Naive thymus-derived CD8-positive, alpha-beta T cell (primary cell): ENCODE measurements around the gene TRIM33. TPM values are rescaled to one million over a fixed set of nuclear protein-coding genes. Genes with fewer than 3 reads are reported as not detected.
"Not testable (repeated sequence)": the region's sequence is repeated elsewhere in the genome, so short reads cannot be mapped to it uniquely, and the experiment has no call there.

Source experiments
- ATAC-seq, 2 donors: fragments of 150-1000 bp; cut with Tn5 transposase in 1 of 2; sonication (Bioruptor Pico), chemical (Tn5 transposase) in 1 of 2; 1 replicate in 1 of 2; 2 replicates in 1 of 2; pipeline ENCODE4 v1.10.0; 2021; ENCODE audit warnings: mild to moderate bottlenecking in 2 of 2, moderate library complexity in 2 of 2
- POLR2A ChIA-PET: fragments of 350-600 bp; sonication (Branson Sonifier 250); formaldehyde crosslinking; loops from one replicate; lab custom pipeline; 2021; ENCODE audit warnings: antibody characterized with exemption; lab: Charles Lee
- DNase-seq, 10 donors: peaks; one replicate each; pipeline versions ENCODE4 v3.0.0 to v3.0.0-alpha.2; 2020 to 2022
- H3K27ac Mint-ChIP-seq, 10 donors: one replicate each; pipeline ENCODE4 v1.8.0; 2020 to 2022; ENCODE audit warnings: mild to moderate bottlenecking in 10 of 10, mixed read lengths in 10 of 10, moderate library complexity in 4 of 10, inconsistent platforms in 1 of 10
- H3K27me3 Mint-ChIP-seq, 5 donors: one replicate each; pipeline ENCODE4 v1.8.0; 2021 to 2022; ENCODE audit warnings: mixed read lengths in 5 of 5
- H3K36me3 Mint-ChIP-seq, 3 donors: one replicate each; pipeline ENCODE4 v1.8.0; 2020 to 2022; ENCODE audit warnings: mixed read lengths in 3 of 3, mild to moderate bottlenecking in 2 of 3, inconsistent platforms in 1 of 3
- H3K4me1 Mint-ChIP-seq, 4 donors: one replicate each; pipeline ENCODE4 v1.8.0; 2021 to 2022; ENCODE audit warnings: mixed read lengths in 4 of 4
- H3K4me3 Mint-ChIP-seq, 10 donors: one replicate each; pipeline ENCODE4 v1.8.0; 2020 to 2022; ENCODE audit warnings: mild to moderate bottlenecking in 10 of 10, mixed read lengths in 10 of 10, moderate library complexity in 6 of 10, inconsistent platforms in 1 of 10
- H3K9me3 Mint-ChIP-seq, 9 donors: one replicate each; pipeline ENCODE4 v1.8.0; 2020 to 2022; ENCODE audit warnings: mixed read lengths in 9 of 9, mild to moderate bottlenecking in 3 of 9, inconsistent platforms in 1 of 9, moderate library complexity in 1 of 9
- polyA plus RNA-seq, 3 donors: library from polyadenylated mRNA; unstranded; fragments of 300-500 nt; fragmentation: Illumina TruSeq; gene quantifications; one replicate each; pipeline ENCODE4 v1.2.3, GENCODE V29; 2021
- total RNA-seq, 8 experiments: library from RNA in 2 of 8; stranded (reverse) in 2 of 8; gene quantifications; one replicate each; pipeline ENCODE4 v1.2.3 and lab custom pipeline; 2021 to 2026

TRIM33 gene
- total and polyA plus RNA-seq, 5 experiments from 2014 or later = 18.2 to 58.6 (median 32.2) TPM

- Mint-ChIP-seq H3K9me3 (no peaks in the 10 kb centered on the region), H3K4me3 (no peak overlapping the region), H3K27me3 (no peaks in the 10 kb centered on the region), H3K36me3 (peaks cover 4 to 78% (median 43%) of the 10 kb centered on the region in 3 donors), H3K4me1 (peaks cover 5 to 17% (median 16%) of the 10 kb centered on the region in 4 donors), H3K27ac (peak overlapping the region in 5 of 10 donors; percentile 1 to 61 (median 47))
- no peak for ATAC-seq
- no peak for DNase-seq
- POLR2A ChIA-PET = no interaction called here
Observed at GRCh38 chr1:114458237-114458777, 52.7 kb downstream of the TRIM33 start.

GRCh38 chr1:114457675-114458236 is 53.2 kb downstream of the TRIM33 start:
- ATAC-seq = no peak
- no peaks in the 10 kb centered on the region for H3K9me3 Mint-ChIP-seq
- no peak overlapping the region for H3K4me3 Mint-ChIP-seq
- peaks cover 4 to 79% (median 45%) of the 10 kb centered on the region in 3 donors for H3K36me3 Mint-ChIP-seq
- POLR2A ChIA-PET = no interaction called here
- H3K27ac Mint-ChIP-seq = peak overlapping the region in 3 of 10 donors; percentile 43 to 61 (median 58)
- H3K4me1 Mint-ChIP-seq = peaks cover 6 to 17% (median 16%) of the 10 kb centered on the region in 4 donors
- no peak for DNase-seq
- H3K27me3 Mint-ChIP-seq = no peaks in the 10 kb centered on the region

- peaks cover 8 to 17% (median 15%) of the 10 kb centered on the region in 4 donors for H3K4me1 Mint-ChIP-seq
- H3K27me3 Mint-ChIP-seq = no peaks in the 10 kb centered on the region
- DNase-seq = no peak
- POLR2A ChIA-PET = no interaction called here
- H3K4me3 Mint-ChIP-seq = no peak overlapping the region
- ATAC-seq = no peak
- H3K9me3 Mint-ChIP-seq = no peaks in the 10 kb centered on the region
- peaks cover 4 to 76% (median 48%) of the 10 kb centered on the region in 3 donors for H3K36me3 Mint-ChIP-seq
- no peak overlapping the region for H3K27ac Mint-ChIP-seq
Observed at GRCh38 chr1:114456586-114456985, 54.4 kb downstream of the TRIM33 start.

- H3K4me1 Mint-ChIP-seq = peaks cover 8 to 17% (median 15%) of the 10 kb centered on the region in 4 donors
- no peaks in the 10 kb centered on the region for H3K27me3 Mint-ChIP-seq
- POLR2A ChIA-PET = interaction anchor here (0.6 kb wide), 1 partner anchor 184 kb away, joined by 3 read pairs; no protein-coding TSS in a partner anchor
- no peak overlapping the region for H3K4me3 Mint-ChIP-seq
- H3K36me3 Mint-ChIP-seq = peaks cover 4 to 76% (median 49%) of the 10 kb centered on the region in 3 donors
- peak overlapping the region in 2 of 10 donors; percentile 53 to 65 for H3K27ac Mint-ChIP-seq
- H3K9me3 Mint-ChIP-seq = no peaks in the 10 kb centered on the region
- no peak for ATAC-seq
- no peak for DNase-seq
Observed at GRCh38 chr1:114455102-114455785, 55.8 kb downstream of the TRIM33 start.

GRCh38 chr1:114454539-114454938 is 56.5 kb downstream of the TRIM33 start:
- no peak for ATAC-seq
- POLR2A ChIA-PET = interaction anchor here (0.6 kb wide), 1 partner anchor 184 kb away, joined by 3 read pairs; no protein-coding TSS in a partner anchor

GRCh38 chr1:114453361-114453784 is 57.6 kb downstream of the TRIM33 start:
- POLR2A ChIA-PET = no interaction called here
- ATAC-seq = no peak
- DNase-seq = no peak
- H3K27me3 Mint-ChIP-seq = no peaks in the 10 kb centered on the region
- no peaks in the 10 kb centered on the region for H3K9me3 Mint-ChIP-seq
- peaks cover 4 to 11% (median 8%) of the 10 kb centered on the region in 4 donors for H3K4me1 Mint-ChIP-seq
- peaks cover 4 to 58% (median 38%) of the 10 kb centered on the region in 3 donors for H3K36me3 Mint-ChIP-seq
- peak overlapping the region in 1 of 10 donors; percentile 15 for H3K4me3 Mint-ChIP-seq
- H3K27ac Mint-ChIP-seq = peak overlapping the region in 3 of 10 donors; percentile 19 to 40 (median 23)

More at GRCh38 chr1:114454539-114454938, 56.5 kb downstream of the TRIM33 start:
- Mint-ChIP-seq H3K4me3 (no peak overlapping the region), H3K9me3 (no peaks in the 10 kb centered on the region), H3K27ac (peak overlapping the region in 1 of 10 donors; percentile 65), H3K4me1 (peaks cover 8 to 16% (median 11%) of the 10 kb centered on the region in 4 donors), H3K27me3 (no peaks in the 10 kb centered on the region), H3K36me3 (peaks cover 4 to 69% (median 46%) of the 10 kb centered on the region in 3 donors)
- DNase-seq = no peak

- no peak for DNase-seq
- H3K36me3 Mint-ChIP-seq = peaks cover 4 to 45% (median 30%) of the 10 kb centered on the region in 3 donors
- POLR2A ChIA-PET = no interaction called here
- no peaks in the 10 kb centered on the region for H3K27me3 Mint-ChIP-seq
- no peak overlapping the region for H3K4me3 Mint-ChIP-seq
- ATAC-seq = no peak
- H3K9me3 Mint-ChIP-seq = no peaks in the 10 kb centered on the region
- H3K27ac Mint-ChIP-seq = no peak overlapping the region
- H3K4me1 Mint-ChIP-seq = peaks cover 0 to 13% (median 10%) of the 10 kb centered on the region in 4 donors
Observed at GRCh38 chr1:114448370-114449036, 62.5 kb downstream of the TRIM33 start.

- POLR2A ChIA-PET = no interaction called here
- Mint-ChIP-seq H3K4me3 (no peak overlapping the region), H3K36me3 (peaks cover 4 to 45% (median 23%) of the 10 kb centered on the region in 3 donors), H3K27me3 (no peaks in the 10 kb centered on the region), H3K27ac (no peak overlapping the region), H3K9me3 (no peaks in the 10 kb centered on the region), H3K4me1 (peaks cover 0 to 13% (median 10%) of the 10 kb centered on the region in 4 donors)
- DNase-seq (no peak), ATAC-seq (no peak)
Observed at GRCh38 chr1:114446198-114446597, 64.8 kb downstream of the TRIM33 start.

GRCh38 chr1:114443226-114443625 is 67.8 kb downstream of the TRIM33 start:
- not testable (repeated sequence) for ATAC-seq, DNase-seq, H3K4me3 Mint-ChIP-seq, H3K27ac Mint-ChIP-seq, H3K9me3 Mint-ChIP-seq, H3K27me3 Mint-ChIP-seq
- POLR2A ChIA-PET = interaction anchor here (0.7 to 0.9 kb wide), 2 partner anchors 21 to 107 kb away, joined by 4 to 6 read pairs; no protein-coding TSS in a partner anchor
- peaks cover 5 to 23% (median 14%) of the 10 kb centered on the region in 4 donors for H3K4me1 Mint-ChIP-seq
- H3K36me3 Mint-ChIP-seq = peaks cover 14 to 65% (median 30%) of the 10 kb centered on the region in 3 donors

- H3K36me3 Mint-ChIP-seq = peaks cover 14 to 67% (median 30%) of the 10 kb centered on the region in 3 donors
- POLR2A ChIA-PET = no interaction called here
- no peak overlapping the region for H3K4me3 Mint-ChIP-seq
- ATAC-seq (no peak), DNase-seq (no peak)
- H3K4me1 Mint-ChIP-seq = peaks cover 5 to 23% (median 14%) of the 10 kb centered on the region in 4 donors
- no peak overlapping the region for H3K27ac Mint-ChIP-seq
- no peaks in the 10 kb centered on the region for H3K9me3 Mint-ChIP-seq
- H3K27me3 Mint-ChIP-seq = no peaks in the 10 kb centered on the region
Observed at GRCh38 chr1:114441332-114441731, 69.7 kb downstream of the TRIM33 start.

GRCh38 chr1:114439369-114439768 is 71.6 kb downstream of the TRIM33 start:
- Mint-ChIP-seq H3K9me3 (no peaks in the 10 kb centered on the region), H3K27me3 (no peaks in the 10 kb centered on the region), H3K27ac (no peak overlapping the region), H3K4me1 (peaks cover 10 to 22% (median 13%) of the 10 kb centered on the region in 4 donors), H3K4me3 (no peak overlapping the region), H3K36me3 (peaks cover 10 to 51% (median 20%) of the 10 kb centered on the region in 3 donors)
- no peak for ATAC-seq
- POLR2A ChIA-PET = interaction anchor here (0.7 kb wide), 1 partner anchor 133 kb away, joined by 4 read pairs; no protein-coding TSS in a partner anchor
- DNase-seq = no peak

- DNase-seq = no peak
- H3K27me3 Mint-ChIP-seq = no peaks in the 10 kb centered on the region
- H3K27ac Mint-ChIP-seq = no peak overlapping the region
- POLR2A ChIA-PET = interaction anchor here (1.5 kb wide), 1 partner anchor 73 kb away, joined by 3 read pairs; no protein-coding TSS in a partner anchor
- H3K36me3 Mint-ChIP-seq = peaks cover 10 to 52% (median 14%) of the 10 kb centered on the region in 3 donors
- H3K9me3 Mint-ChIP-seq = no peaks in the 10 kb centered on the region
- no peak for ATAC-seq
- H3K4me1 Mint-ChIP-seq = peaks cover 5 to 22% (median 11%) of the 10 kb centered on the region in 4 donors
- H3K4me3 Mint-ChIP-seq = no peak overlapping the region
Observed at GRCh38 chr1:114437812-114438211, 73.2 kb downstream of the TRIM33 start.
